Lower lobe of right lung (tissue), 2 donors: ENCODE data around the gene CHERP. TPM values are rescaled to one million over a fixed set of nuclear protein-coding genes. Genes with fewer than 3 reads are reported as not detected.
"Not testable (repeated sequence)": the region's sequence is repeated elsewhere in the genome, so short reads cannot be mapped to it uniquely, and the experiment has no call there.

Experiments used
- ATAC-seq, 2 donors: fragments of 200-7000 bp; cut with Tn5 transposase; one replicate each; pipeline ENCODE4 v1.9.1; 2020 to 2022; ENCODE audit warnings: mild to moderate bottlenecking in 2 of 2, moderate library complexity in 2 of 2
- DNase-seq: peaks from one replicate; pipeline ENCODE4 v3.0.0-alpha.2; 2020
- H3K27ac ChIP-seq: fragments of 200-600 bp; one replicate; pipeline ENCODE4 v1.8.0; 2022
- H3K27me3 ChIP-seq: fragments of 200-600 bp; one replicate; pipeline ENCODE4 v1.8.0; 2022; ENCODE audit warnings: low read depth
- H3K36me3 ChIP-seq: fragments of 200-600 bp; one replicate; pipeline ENCODE4 v1.8.0; 2022; ENCODE audit warnings: mild to moderate bottlenecking
- H3K4me1 ChIP-seq: fragments of 200-600 bp; one replicate; pipeline ENCODE4 v1.8.0; 2022
- H3K4me3 ChIP-seq: fragments of 200-600 bp; one replicate; pipeline ENCODE4 v1.8.0; 2022; ENCODE audit warnings: mild to moderate bottlenecking
- H3K9me3 ChIP-seq: fragments of 200-600 bp; one replicate; pipeline ENCODE4 v1.8.0; 2022
- CTCF ChIP-seq: fragments of 200-600 bp; IDR thresholded peaks from one replicate; pipeline ENCODE4 v1.8.0; 2022; ENCODE audit warnings: antibody characterized with exemption, mild to moderate bottlenecking
- intact Hi-C: fragments of 100-400 bp; cut with DNase I; formaldehyde crosslinking; loops from one replicate; pipeline ENCODE4 v1.11.0; 2022
- total RNA-seq: library from RNA; stranded (reverse); fragmentation: NEBNext Ultra II Directional; extraction: Animal tissue kit (Norgen Biotek cat#: 25700); gene quantifications from one replicate; pipeline ENCODE4 v1.2.1, GENCODE V29; 2021
- donor health status: DM: no; HTN: yes; CAD: no; lungs with severe emphysema.

Gene CHERP
- total RNA-seq, 1 donor from 2014 or later, result 35.4 TPM

DNA sequence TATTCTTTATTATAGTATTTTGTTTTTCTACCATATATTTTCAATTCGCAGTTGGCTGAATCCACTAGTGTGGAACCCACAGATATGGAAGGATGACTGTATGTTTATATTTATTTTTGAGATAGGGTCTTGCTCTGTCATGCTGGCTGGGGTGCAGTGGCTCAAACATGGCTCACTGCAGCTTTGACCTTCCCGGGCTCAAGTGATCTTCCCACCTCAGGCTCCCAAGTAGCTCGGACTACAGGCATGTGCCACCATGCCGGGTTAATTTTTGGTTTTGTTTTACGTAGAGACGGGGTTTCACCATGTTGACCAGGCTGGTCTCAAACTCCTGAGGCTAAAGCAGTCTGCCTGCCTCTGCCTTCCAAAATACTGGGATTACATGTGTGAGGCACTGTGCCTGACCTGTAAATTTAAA is 20.4 kb upstream of the CHERP start:
- Histone ChIP-seq H3K9me3 (no peaks in the 10 kb centered on the region), H3K4me3 (no peak overlapping the region), H3K36me3 (peaks cover 95% of the 10 kb centered on the region), H3K27ac (no peak overlapping the region), H3K27me3 (no peaks in the 10 kb centered on the region), H3K4me1 (peaks cover 29% of the 10 kb centered on the region)
- intact Hi-C loops, result no loop called here
- DNase-seq (no peak), ATAC-seq (no peak)
- TF ChIP-seq CTCF, result no peak

- Histone ChIP-seq H3K27me3 (no peaks in the 10 kb centered on the region), H3K4me3 (no peak overlapping the region), H3K4me1 (peaks cover 23% of the 10 kb centered on the region), H3K27ac (no peak overlapping the region), H3K36me3 (peaks cover 87% of the 10 kb centered on the region), H3K9me3 (no peaks in the 10 kb centered on the region)
- no peak for ATAC-seq
- no peak for TF ChIP-seq CTCF
- intact Hi-C loops, result no loop called here
- DNase-seq, result no peak
These were observed 19.1 kb upstream of the CHERP start for GRCh38 chr19:16561382-16561781.

GRCh38 chr19:16559780-16560276 is 17.6 kb upstream of the CHERP start:
- no peaks in the 10 kb centered on the region for H3K9me3 ChIP-seq
- no peak overlapping the region for H3K27ac ChIP-seq
- H3K36me3 ChIP-seq, result peaks cover 87% of the 10 kb centered on the region
- no peak for DNase-seq
- H3K27me3 ChIP-seq, result no peaks in the 10 kb centered on the region
- peaks cover 9% of the 10 kb centered on the region for H3K4me1 ChIP-seq
- intact Hi-C loops, result no loop called here
- TF ChIP-seq CTCF, result no peak
- ATAC-seq, result no peak
- no peak overlapping the region for H3K4me3 ChIP-seq

GRCh38 chr19:16554776-16555175 is 12.5 kb upstream of the CHERP start:
- Histone ChIP-seq H3K4me3 (no peak overlapping the region), H3K4me1 (no peaks in the 10 kb centered on the region), H3K36me3 (peaks cover 76% of the 10 kb centered on the region), H3K27ac (no peak overlapping the region), H3K27me3 (no peaks in the 10 kb centered on the region), H3K9me3 (no peaks in the 10 kb centered on the region)
- intact Hi-C loops, result no loop called here
- no peak for TF ChIP-seq CTCF
- DNase-seq (no peak), ATAC-seq (no peak)

DNA sequence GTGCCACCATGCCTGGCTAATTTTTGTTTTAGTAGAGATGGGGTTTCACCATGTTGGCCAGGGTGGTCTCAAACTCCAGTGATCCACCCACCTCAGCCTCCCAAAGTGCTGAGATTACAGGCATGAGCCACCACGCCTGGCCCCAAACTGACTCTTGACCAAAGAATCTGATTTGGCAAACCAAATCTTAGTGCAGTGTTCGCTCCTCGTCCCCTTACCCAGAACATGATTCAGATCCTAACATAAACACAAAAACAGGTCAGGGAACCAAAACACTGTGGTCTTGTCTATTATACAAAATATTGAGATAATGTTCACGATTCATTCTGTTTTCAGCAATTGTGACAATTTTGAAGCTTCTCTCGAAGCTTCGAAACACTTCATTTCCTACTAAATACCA is 9.7 kb upstream of the CHERP start:
- H3K36me3 ChIP-seq, result peaks cover 59% of the 10 kb centered on the region
- H3K27me3 ChIP-seq, H3K4me1 ChIP-seq, H3K27ac ChIP-seq, intact Hi-C loops, H3K4me3 ChIP-seq, DNase-seq, H3K9me3 ChIP-seq, ATAC-seq: not testable (repeated sequence)

- Histone ChIP-seq H3K4me1 (peaks cover 1% of the 10 kb centered on the region), H3K36me3 (peaks cover 31% of the 10 kb centered on the region), H3K27me3 (no peaks in the 10 kb centered on the region), H3K27ac (no peak overlapping the region), H3K4me3 (no peak overlapping the region), H3K9me3 (no peaks in the 10 kb centered on the region)
- TF ChIP-seq CTCF, result no peak
- peak; percentile 48 to 64 for ATAC-seq
- no peak for DNase-seq
- intact Hi-C loops, result no loop called here
These were observed 6.7 kb upstream of the CHERP start for GRCh38 chr19:16548956-16549355.
